ENCODE data around the gene RRAD.

RRAD gene

GRCh38 chr16:66891360-66891759, 34.0 kb downstream of the RRAD start:
- no peak for DNase-seq (ENCODE audit: low read depth)
- TF ChIP-seq CTCF (conservative IDR thresholded peaks at IDR 0.05; ENCODE audit: low read depth, low read length) = no peak
- H3K4me3 ChIP-seq (ENCODE audit: low read length) = no peak overlapping the region

GRCh38 chr16:66890799-66891198, 34.5 kb downstream of the RRAD start:
- TF ChIP-seq CTCF (conservative IDR thresholded peaks at IDR 0.05; ENCODE audit: low read depth, low read length) = no peak
- no peak for DNase-seq (ENCODE audit: low read depth)
- H3K4me3 ChIP-seq (ENCODE audit: low read length) = no peak overlapping the region

GRCh38 chr16:66889622-66890021, 35.7 kb downstream of the RRAD start:
- no peak overlapping the region for H3K4me3 ChIP-seq (ENCODE audit: low read length)
- no peak for TF ChIP-seq CTCF (conservative IDR thresholded peaks at IDR 0.05; ENCODE audit: low read depth, low read length)
- no peak for DNase-seq (ENCODE audit: low read depth)

GRCh38 chr16:66888647-66889615, 36.4 kb downstream of the RRAD start:
- no peak for DNase-seq (ENCODE audit: low read depth)
- no peak for TF ChIP-seq CTCF (conservative IDR thresholded peaks at IDR 0.05; ENCODE audit: low read depth, low read length)
- no peak overlapping the region for H3K4me3 ChIP-seq (ENCODE audit: low read length)

GRCh38 chr16:66886914-66887313, 38.4 kb downstream of the RRAD start:
- no peak overlapping the region for H3K4me3 ChIP-seq (ENCODE audit: low read length)
- no peak for TF ChIP-seq CTCF (conservative IDR thresholded peaks at IDR 0.05; ENCODE audit: low read depth, low read length)

GRCh38 chr16:66886321-66886720, 39.0 kb downstream of the RRAD start:
- no peak for DNase-seq (ENCODE audit: low read depth)
- no peak for TF ChIP-seq CTCF (conservative IDR thresholded peaks at IDR 0.05; ENCODE audit: low read depth, low read length)
- H3K4me3 ChIP-seq (ENCODE audit: low read length) = no peak overlapping the region

More at GRCh38 chr16:66886914-66887313, 38.4 kb downstream of the RRAD start:
- no peak for DNase-seq (ENCODE audit: low read depth)

GRCh38 chr16:66885491-66885890, 39.8 kb downstream of the RRAD start:
- no peak overlapping the region for H3K4me3 ChIP-seq (ENCODE audit: low read length)
- TF ChIP-seq CTCF (conservative IDR thresholded peaks at IDR 0.05; ENCODE audit: low read depth, low read length) = no peak
- DNase-seq (ENCODE audit: low read depth) = no peak

All from retinal pigment epithelial cell (primary cell).